Activated T-cell treated with anti-CD3 and anti-CD28 coated beads, Interleukin-2, amount 50 U/mL, for 4 hours (primary cell): ENCODE measurements around the gene TMEM266. TPM values are rescaled to one million over a fixed set of nuclear protein-coding genes. Genes with fewer than 3 reads are reported as not detected.

Experiments
- ATAC-seq, 2 donors: fragments of 200-7000 bp; cut with Tn5 transposase; one replicate each; pipeline ENCODE4 v1.10.0; 2021
- DNase-seq: peaks from one replicate; pipeline ENCODE4 v3.0.0-alpha.2; 2020
- H3K27me3 Mint-ChIP-seq: one replicate; pipeline ENCODE4 v1.8.0; 2021; ENCODE audit warnings: low read depth, mixed read lengths
- H3K36me3 Mint-ChIP-seq: one replicate; pipeline ENCODE4 v1.8.0; 2022; ENCODE audit warnings: mixed read lengths; ENCODE audit not compliant: insufficient read depth
- H3K4me1 Mint-ChIP-seq: one replicate; pipeline ENCODE4 v1.8.0; 2021; ENCODE audit warnings: low read depth, mixed read lengths
- H3K4me3 Mint-ChIP-seq: one replicate; pipeline ENCODE4 v1.8.0; 2021; ENCODE audit warnings: mild to moderate bottlenecking, moderate library complexity, mixed read lengths
- H3K9me3 Mint-ChIP-seq: one replicate; pipeline ENCODE4 v1.8.0; 2021; ENCODE audit warnings: mixed read lengths
- total RNA-seq, 3 donors: library from RNA; stranded (reverse); gene quantifications; one replicate each; pipeline ENCODE4 v1.2.1, GENCODE V29; 2021

Gene TMEM266
- total RNA-seq, 3 donors from 2014 or later = 0.11 to 0.13 TPM; not detected in 1

DNA sequence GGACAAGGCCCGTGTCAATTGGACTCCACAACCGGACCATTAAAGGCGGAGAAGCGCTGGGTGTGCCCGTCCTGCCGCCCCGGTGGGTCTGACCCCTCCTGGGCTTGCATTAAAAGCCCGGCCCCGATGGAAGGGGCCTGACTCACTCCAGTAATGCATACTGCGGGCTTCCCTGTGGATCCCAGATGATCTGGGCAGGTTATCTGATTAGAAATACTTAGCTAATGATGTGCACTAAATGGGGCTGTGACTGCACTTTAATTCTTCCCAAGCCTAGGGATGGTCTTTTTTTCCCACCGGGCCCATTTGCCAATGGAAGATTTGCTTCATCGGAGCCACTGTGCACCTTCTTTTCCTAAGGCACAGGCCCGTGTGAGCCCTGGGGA, 124.9 kb downstream of the TMEM266 start:
- Mint-ChIP-seq H3K27me3 (peaks cover 47% of the 10 kb centered on the region), H3K4me1 (peaks cover 10% of the 10 kb centered on the region), H3K9me3 (no peaks in the 10 kb centered on the region), H3K36me3 (no peaks in the 10 kb centered on the region), H3K4me3 (no peak overlapping the region)
- DNase-seq (no peak), ATAC-seq (no peak)

DNA sequence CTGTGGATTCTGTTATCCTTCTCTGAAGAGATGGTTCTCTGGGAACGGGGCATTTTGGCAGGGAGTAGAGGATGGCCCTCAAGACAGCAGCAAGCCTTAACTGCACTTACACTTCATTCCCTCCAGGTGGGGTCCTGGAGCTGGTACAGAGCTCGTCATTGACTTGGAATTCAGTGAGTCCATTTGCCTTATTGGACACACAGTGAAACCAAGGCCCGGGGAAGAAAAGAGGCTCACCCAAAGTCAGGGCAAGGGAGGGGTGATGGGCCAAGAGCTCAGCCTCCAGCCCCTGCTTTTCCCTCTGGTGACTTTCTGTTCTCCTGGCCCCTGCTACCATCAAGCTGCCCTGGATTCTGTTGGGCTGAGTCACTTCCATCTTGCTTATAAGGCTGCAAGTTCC, 125.9 kb downstream of the TMEM266 start:
- Mint-ChIP-seq H3K4me3 (no peak overlapping the region), H3K27me3 (peaks cover 49% of the 10 kb centered on the region), H3K36me3 (no peaks in the 10 kb centered on the region), H3K4me1 (peaks cover 17% of the 10 kb centered on the region), H3K9me3 (no peaks in the 10 kb centered on the region)
- ATAC-seq = no peak
- no peak for DNase-seq

DNA sequence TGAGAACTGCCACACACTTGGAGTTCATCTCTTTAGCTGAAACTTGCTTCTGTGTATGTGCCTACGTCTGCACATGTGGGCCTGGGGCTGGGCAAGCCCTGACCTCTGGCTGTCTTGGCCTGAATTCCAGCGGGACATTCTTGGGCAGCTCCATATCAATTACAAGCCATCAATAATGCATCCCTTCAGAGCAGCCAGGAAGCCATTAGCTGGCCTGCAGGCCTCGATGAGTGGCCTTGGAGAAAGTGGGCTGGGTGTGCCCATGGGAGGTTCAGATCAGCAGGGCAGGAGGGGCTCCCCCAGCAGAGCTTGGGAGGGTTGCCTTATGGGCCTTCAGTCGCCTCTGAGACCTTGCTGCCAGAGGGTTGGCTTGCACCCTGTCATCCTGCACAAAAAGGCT, 127.4 kb downstream of the TMEM266 start:
- no peak overlapping the region for H3K4me3 Mint-ChIP-seq
- H3K9me3 Mint-ChIP-seq = no peaks in the 10 kb centered on the region
- H3K27me3 Mint-ChIP-seq = peaks cover 48% of the 10 kb centered on the region
- no peak for DNase-seq
- H3K4me1 Mint-ChIP-seq = peaks cover 13% of the 10 kb centered on the region
- ATAC-seq = no peak
- H3K36me3 Mint-ChIP-seq = no peaks in the 10 kb centered on the region

DNA sequence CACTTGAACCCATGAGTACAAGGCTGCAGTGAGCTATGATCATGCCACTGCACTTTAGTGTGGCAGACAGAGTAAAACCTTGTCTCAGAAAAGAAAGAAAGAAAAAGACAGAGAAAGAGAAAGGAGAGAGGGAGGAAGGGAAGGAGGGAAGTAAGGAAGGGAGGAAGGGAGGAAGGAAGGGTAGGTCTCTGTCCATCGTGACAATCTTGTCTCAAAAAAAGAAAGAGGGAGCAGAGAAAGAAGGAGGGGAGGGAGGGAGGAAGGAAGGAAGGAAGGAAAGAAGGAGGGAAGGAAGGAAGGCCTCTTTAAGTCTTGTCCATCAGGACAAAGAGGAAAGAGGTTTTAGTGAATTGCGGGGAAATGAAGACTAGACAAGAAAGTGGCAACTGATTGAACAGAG, 129.3 kb downstream of the TMEM266 start:
- Mint-ChIP-seq H3K36me3 (no peaks in the 10 kb centered on the region), H3K27me3 (peaks cover 49% of the 10 kb centered on the region), H3K9me3 (no peaks in the 10 kb centered on the region), H3K4me1 (peaks cover 13% of the 10 kb centered on the region), H3K4me3 (no peak overlapping the region)
- DNase-seq (no peak), ATAC-seq (no peak)

DNA sequence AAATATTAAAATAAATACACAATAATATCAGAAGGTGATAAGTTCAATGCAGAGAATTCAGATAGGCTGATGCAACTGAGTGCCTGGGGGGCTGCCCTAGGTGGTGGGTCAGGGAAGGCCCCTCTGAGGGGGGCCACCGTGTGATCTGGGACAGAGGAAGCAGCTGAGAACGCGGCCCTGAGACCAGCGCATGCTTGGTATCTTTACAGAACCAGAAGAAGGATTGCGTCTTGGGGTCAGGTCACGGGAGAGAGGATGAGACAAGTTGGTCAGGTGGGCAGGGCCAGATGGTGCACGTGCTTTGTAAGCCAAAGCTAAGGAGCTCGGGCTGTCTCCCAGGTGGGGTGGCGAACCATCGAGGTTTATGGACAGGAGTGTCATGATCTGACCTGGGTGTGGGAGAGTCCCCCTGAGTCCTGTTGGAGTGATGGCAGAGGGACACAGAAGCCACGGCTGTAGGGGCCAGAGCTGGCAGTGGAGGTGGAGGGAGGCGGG, 130.3 kb downstream of the TMEM266 start:
- Mint-ChIP-seq H3K4me1 (peaks cover 13% of the 10 kb centered on the region), H3K36me3 (no peaks in the 10 kb centered on the region), H3K9me3 (no peaks in the 10 kb centered on the region), H3K4me3 (peak overlapping the region; percentile 31), H3K27me3 (peaks cover 49% of the 10 kb centered on the region)
- no peak for ATAC-seq
- DNase-seq = no peak

DNA sequence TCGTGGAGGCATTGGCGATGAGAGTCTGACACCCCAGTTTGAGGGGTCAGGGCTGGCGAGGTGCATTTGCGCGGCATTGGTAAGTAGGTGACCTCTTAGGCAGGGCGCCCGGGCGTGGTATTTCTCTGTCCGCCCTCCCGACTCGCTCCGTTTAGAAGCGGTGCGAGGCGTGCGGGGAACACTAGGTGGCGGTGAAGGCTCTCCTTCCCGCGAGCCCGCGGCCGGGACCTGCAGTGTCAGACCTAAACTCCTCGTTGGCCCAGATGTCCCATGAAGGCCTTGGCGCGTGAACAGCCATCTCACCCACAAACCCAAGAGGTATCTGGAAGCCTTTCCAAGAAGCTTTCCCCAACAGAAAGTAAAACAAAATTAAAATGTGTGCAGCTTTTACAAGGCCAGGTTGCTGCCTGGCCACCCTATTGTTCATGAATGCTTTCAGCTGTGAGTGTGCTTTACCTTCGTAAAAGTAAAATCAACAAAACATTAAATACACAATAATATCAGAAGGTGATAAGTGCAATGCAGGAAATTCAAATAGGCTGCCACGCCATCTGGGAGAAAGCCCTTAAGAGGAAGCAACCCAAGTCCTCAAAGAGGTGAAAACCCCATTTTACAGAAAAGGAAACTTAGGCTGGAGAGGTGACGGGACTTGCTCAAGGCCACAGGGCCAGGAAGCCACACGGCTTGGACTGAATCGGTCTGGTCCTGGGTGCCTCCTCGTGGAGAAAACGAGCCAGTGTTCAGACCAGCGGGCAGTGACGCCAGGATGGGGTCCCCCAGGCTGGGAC, 131.2 kb downstream of the TMEM266 start:
- Mint-ChIP-seq H3K4me1 (peaks cover 13% of the 10 kb centered on the region), H3K4me3 (peak overlapping the region; percentile 59), H3K9me3 (no peaks in the 10 kb centered on the region), H3K36me3 (no peaks in the 10 kb centered on the region), H3K27me3 (peaks cover 46% of the 10 kb centered on the region)
- peak; percentile 55 for DNase-seq
- ATAC-seq = peak; percentile 94

DNA sequence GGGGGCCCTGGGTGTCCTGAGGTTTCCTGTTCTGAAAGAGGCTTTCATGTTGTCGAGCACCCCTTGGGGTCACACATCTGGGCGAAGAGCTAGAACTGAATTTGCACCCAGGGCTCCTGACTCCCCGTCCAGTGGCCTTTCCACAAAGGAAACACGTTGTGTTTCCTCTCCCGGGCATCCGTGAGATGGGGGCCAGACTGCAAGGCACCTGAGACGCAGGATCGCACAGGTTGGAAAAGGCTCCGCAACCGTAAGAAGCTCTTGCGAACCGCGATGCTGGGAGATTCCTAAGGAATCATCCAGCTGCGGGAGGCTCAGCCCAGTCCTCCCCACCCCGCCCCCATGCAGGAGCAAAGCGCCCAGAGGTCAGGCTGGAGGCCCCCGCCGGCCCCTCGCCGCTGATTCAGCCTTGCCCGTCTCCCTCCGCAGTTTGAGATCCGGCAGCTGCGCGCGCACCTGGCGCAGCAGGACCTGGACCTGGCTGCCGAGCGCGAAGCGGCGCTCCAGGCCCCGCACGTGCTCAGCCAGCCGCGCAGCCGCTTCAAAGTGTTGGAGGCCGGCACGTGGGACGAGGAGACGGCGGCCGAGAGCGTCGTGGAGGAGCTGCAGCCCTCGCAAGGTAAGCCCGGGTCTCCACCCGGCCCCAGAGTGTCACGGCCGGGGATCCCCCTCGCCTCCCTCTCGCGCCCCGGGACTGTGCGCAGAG, 131.9 kb downstream of the TMEM266 start:
- DNase-seq (no peak), ATAC-seq (no peak)
- Mint-ChIP-seq H3K36me3 (no peaks in the 10 kb centered on the region), H3K4me3 (no peak overlapping the region), H3K9me3 (no peaks in the 10 kb centered on the region), H3K27me3 (peaks cover 42% of the 10 kb centered on the region), H3K4me1 (peaks cover 13% of the 10 kb centered on the region)

DNA sequence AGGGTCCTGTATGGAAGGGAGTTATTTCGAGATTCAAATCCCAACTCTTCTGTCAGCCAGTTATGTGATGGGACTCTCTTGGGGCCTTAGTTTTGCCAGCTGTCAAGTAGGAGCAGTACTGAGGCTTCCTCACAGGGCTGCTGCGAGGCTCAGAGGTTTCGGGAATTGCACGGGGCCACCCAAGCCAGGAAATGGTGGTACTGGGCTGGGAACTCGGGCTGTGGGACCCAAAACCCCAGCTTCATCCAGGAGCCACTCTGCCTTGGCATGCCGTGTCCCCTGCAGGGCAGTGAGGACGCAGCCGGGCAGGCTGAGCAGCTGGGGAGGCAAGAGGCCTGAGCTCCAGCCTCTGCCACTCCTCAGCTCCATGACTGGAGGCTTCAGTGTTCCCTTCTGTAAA, 132.9 kb downstream of the TMEM266 start:
- Mint-ChIP-seq H3K27me3 (peaks cover 38% of the 10 kb centered on the region), H3K4me3 (no peak overlapping the region)

DNA sequence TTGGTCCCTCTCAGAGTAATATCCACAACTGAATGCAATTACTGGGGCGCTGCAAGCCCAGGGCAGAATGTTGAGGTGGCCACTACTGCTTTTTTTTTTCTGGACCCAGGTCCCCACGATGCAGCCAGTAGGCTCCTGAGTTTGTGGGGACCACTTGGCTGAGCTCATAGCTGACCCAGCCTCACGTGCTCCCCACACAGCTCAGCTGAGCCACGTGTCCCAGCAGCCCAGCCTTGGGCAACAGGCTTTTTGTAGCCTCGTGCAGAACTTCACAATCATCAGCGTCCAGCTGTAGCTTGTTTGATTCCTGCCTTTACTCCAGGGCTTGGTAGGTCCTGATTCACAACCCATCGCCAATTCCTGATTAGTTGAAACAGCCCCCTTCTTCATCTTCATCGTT, 134.1 kb downstream of the TMEM266 start:
- Mint-ChIP-seq H3K27me3 (peaks cover 27% of the 10 kb centered on the region), H3K4me1 (peaks cover 13% of the 10 kb centered on the region), H3K4me3 (no peak overlapping the region), H3K9me3 (no peaks in the 10 kb centered on the region), H3K36me3 (no peaks in the 10 kb centered on the region)
- ATAC-seq (no peak), DNase-seq (no peak)

More for the DNA sequence above, 132.9 kb downstream of the TMEM266 start:
- H3K9me3 Mint-ChIP-seq = no peaks in the 10 kb centered on the region
- H3K36me3 Mint-ChIP-seq = no peaks in the 10 kb centered on the region
- DNase-seq = no peak
- peaks cover 13% of the 10 kb centered on the region for H3K4me1 Mint-ChIP-seq
- ATAC-seq = no peak

DNA sequence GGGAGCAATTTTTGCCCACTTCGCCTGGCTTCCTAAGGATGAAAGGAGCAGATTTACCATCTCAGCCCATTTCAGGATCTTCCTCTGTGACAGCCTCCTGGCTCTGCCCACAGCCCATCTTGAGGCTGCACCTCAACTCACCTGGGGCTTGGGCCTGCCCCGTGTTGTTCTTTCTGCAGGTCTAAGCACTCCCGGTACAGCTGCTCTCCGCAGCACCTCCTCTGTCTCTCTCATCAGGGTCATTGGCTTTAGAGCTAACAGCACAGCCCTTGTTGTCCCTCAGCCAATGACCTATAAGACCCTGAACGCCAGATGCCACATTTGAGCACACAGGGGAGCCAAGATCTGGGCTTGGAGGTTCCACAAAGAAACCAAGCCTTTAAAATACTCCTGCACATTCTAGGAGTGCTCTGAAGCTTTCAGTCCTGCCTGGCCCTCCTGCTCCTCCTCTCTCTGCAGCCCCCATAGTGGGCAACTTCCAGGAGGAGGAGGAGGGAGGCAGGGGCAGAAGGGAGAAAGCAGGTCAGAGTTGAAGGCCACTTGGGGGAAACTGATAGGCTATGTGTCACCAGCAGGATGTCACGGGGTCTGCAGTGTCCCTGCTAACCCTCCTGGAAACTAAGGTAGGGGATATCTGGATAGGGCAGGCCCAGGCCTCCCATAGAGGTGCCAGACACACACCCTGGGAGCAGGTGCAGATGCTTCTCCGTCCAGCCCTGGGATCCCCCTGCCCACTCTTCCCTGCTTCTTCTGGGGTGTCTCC, 135.9 kb downstream of the TMEM266 start:
- H3K27me3 Mint-ChIP-seq = peaks cover 14% of the 10 kb centered on the region
- ATAC-seq (no peak), DNase-seq (no peak)
- H3K9me3 Mint-ChIP-seq = no peaks in the 10 kb centered on the region
- no peak overlapping the region for H3K4me3 Mint-ChIP-seq
- H3K36me3 Mint-ChIP-seq = no peaks in the 10 kb centered on the region
- H3K4me1 Mint-ChIP-seq = peaks cover 6% of the 10 kb centered on the region

DNA sequence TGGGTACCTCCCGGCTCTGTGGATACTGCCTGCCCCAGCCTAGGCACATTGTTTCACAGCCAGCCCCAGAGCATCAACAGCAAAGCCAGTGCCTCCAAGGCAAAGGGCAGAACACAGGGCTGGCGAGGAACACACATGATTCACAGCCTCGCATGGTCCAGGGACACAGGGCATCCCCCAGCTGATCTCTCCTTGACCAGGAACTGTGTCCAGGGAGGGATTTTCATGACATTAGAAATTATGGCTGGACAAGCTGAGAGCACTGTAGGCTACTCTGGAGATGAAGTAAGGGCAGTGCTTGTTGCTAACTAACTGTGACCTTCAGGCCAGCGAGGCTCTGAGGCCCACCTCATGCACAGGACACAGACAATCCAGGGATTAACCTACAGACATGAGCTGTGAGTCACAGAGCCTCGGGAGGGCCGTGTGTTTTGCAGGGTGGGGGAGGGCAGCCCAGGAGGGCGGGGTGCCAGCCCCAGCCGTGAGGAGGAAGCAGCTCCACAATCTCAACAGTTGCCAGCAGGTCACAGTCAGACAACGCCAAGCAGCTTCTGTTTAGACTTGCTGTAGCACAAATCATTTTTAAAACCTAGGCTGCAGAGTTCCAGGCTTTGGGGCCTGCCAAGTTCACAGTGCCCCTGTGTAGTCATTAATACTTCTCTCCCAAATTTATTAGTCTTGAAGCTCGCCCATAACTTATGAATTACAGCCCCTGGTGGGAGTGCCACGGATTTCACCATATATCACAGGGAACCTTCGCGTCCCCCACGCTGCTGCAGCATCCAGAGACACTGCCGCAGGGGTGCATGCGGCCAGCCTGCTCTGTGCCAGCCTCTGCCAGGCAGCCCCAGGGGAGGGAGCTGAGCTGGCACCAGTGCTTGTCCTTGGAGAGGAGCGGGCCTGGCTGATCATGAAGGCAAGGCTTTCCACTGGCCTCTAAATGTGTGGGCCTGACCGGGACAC, 136.8 kb downstream of the TMEM266 start:
- ATAC-seq (no peak), DNase-seq (no peak)
- H3K9me3 Mint-ChIP-seq = no peaks in the 10 kb centered on the region
- H3K27me3 Mint-ChIP-seq = peaks cover 7% of the 10 kb centered on the region
- H3K36me3 Mint-ChIP-seq = no peaks in the 10 kb centered on the region
- no peaks in the 10 kb centered on the region for H3K4me1 Mint-ChIP-seq
- H3K4me3 Mint-ChIP-seq = no peak overlapping the region

DNA sequence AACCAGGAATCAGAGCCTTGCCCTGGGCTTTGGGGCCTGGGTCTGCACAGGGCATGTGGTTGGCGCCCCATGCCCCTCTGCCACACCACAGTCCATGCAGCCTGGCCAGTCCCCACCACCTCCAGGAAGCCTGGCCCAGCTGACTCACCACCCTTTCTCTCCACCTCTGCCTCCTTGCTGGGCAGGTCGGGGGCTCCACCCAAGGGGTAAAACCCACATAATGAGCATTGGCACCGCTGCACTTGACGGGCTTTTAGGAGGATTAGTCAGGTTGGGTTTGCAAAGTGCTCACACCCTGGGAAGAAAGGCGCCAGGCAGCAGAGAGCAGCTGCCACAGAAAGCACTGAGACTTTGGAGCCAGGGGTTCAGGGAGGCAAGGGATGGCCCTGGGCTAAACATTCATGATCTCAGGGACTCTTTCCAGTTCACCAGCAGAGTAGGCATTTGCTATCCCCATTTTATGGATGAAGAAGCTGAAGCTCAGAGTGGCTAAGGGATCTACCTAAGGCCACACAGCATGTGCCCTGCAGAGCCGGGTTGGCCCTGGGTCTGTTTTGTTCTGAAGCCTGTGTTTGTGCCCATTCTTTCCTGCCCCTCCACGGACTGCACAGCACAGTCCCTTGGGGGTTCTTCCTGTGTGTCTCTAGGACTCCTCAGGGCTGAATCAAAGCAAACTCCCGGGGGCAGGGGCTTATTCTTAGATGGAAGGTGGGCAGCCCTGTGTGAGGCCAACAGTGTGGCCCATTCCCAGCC, 138.1 kb downstream of the TMEM266 start:
- no peaks in the 10 kb centered on the region for H3K9me3 Mint-ChIP-seq
- DNase-seq (no peak), ATAC-seq (no peak)
- H3K36me3 Mint-ChIP-seq = no peaks in the 10 kb centered on the region
- peaks cover 2% of the 10 kb centered on the region for H3K27me3 Mint-ChIP-seq
- H3K4me1 Mint-ChIP-seq = no peaks in the 10 kb centered on the region
- no peak overlapping the region for H3K4me3 Mint-ChIP-seq

DNA sequence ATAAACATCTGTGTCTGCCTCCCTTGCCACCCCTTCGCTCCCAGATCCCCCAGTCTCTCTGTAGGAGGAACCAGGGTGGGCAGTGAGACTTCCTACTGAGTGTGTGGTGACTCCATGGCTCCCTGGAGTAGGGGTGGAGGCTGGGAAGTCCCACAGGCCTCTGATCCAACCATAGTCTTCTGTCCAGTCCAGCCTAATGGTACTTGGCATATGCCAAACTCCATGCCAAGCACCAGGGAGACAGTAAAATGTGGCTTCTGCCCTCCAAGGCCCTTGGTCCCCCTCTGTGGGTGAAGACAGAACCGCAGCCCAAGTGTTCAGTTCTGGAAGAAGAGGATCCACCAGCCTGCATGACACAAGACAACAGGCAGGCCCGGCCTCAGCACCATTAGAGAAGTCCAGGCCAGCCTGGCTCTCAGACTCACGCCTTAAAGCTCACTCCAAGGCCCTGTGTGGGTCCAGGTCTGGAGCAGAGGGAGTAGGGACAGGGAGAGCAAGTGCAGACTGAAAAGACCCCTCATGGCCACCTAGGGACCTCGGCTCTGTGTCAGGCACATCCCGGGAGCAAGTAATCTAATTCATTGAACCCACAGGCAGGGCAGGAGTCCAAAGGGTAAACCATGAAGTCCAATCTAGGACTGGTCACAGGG, 138.8 kb downstream of the TMEM266 start:
- no peak overlapping the region for H3K4me3 Mint-ChIP-seq
- no peaks in the 10 kb centered on the region for H3K36me3 Mint-ChIP-seq
- H3K9me3 Mint-ChIP-seq = no peaks in the 10 kb centered on the region
- H3K27me3 Mint-ChIP-seq = peaks cover 2% of the 10 kb centered on the region
- DNase-seq = no peak
- no peak for ATAC-seq
- H3K4me1 Mint-ChIP-seq = no peaks in the 10 kb centered on the region
